Neural cell (in vitro differentiated cells): ENCODE results near the gene SPATA46. TPM values are rescaled to one million over a fixed set of nuclear protein-coding genes. Genes with fewer than 3 reads are reported as not detected.

Experiments
- H2AFZ ChIP-seq: fragments of 200-600, 300-800 bp; sonication (generic), shearing (Covaris generic); 2 replicates; pipeline ENCODE4 v1.6.0; 2014; ENCODE audit warnings: low read depth, mild to moderate bottlenecking, antibody characterized with exemption, low read length, moderate library complexity
- H3F3A ChIP-seq: fragments of 200-600 bp; shearing (Covaris generic); 2 replicates; pipeline ENCODE4 v1.6.1; 2016; ENCODE audit warnings: mild to moderate bottlenecking, moderate library complexity, mixed read lengths, antibody characterized with exemption, low read length; ENCODE audit not compliant: insufficient read depth, poor library complexity, severe bottlenecking
- H3K27ac ChIP-seq: fragments of 200-600, 300-800 bp; sonication (generic), shearing (Covaris generic); 2 replicates; pipeline ENCODE4 v1.5.1; 2014; ENCODE audit warnings: mild to moderate bottlenecking, low read length, moderate library complexity
- H3K27me3 ChIP-seq: fragments of 300-800, 200-600 bp; sonication (generic), shearing (Covaris generic); 2 replicates; pipeline ENCODE4 v1.6.0; 2014; ENCODE audit warnings: mild to moderate bottlenecking, low read depth, low read length, moderate library complexity; ENCODE audit not compliant: insufficient read depth
- H3K36me3 ChIP-seq: fragments of 300-800, 200-600 bp; sonication (generic), shearing (Covaris generic); 2 replicates; pipeline ENCODE4 v1.5.1; 2014; ENCODE audit warnings: mild to moderate bottlenecking, antibody characterized with exemption, low read length, moderate library complexity; ENCODE audit not compliant: insufficient read depth
- H3K4me2 ChIP-seq: fragments of 300-800, 200-600 bp; sonication (generic), shearing (Covaris generic); 2 replicates; pipeline ENCODE4 v1.6.0; 2014; ENCODE audit warnings: mild to moderate bottlenecking, low read length
- H3K4me3 ChIP-seq: fragments of 300-800, 200-600 bp; sonication (generic), shearing (Covaris generic); 2 replicates; pipeline ENCODE4 v1.5.1; 2014; ENCODE audit warnings: mild to moderate bottlenecking, low read length, moderate library complexity
- H3K79me2 ChIP-seq: fragments of 200-600 bp; shearing (Covaris generic); replicated peaks from 2 replicates; pipeline ENCODE4 v1.6.0; 2014; ENCODE audit warnings: mild to moderate bottlenecking, low read length, moderate library complexity; ENCODE audit not compliant: insufficient read depth
- H3K9ac ChIP-seq: fragments of 300-800, 200-600 bp; sonication (generic), shearing (Covaris generic); 2 replicates; pipeline ENCODE4 v1.6.1; 2016; ENCODE audit warnings: mild to moderate bottlenecking, low read length, mixed read lengths
- H3K9me2 ChIP-seq: fragments of 200-600 bp; shearing (Covaris generic); 2 replicates; pipeline ENCODE4 v1.6.1; 2016; ENCODE audit warnings: mild to moderate bottlenecking, low read length, mixed read lengths; ENCODE audit not compliant: insufficient read depth
- H3K9me3 ChIP-seq: fragments of 200-600, 300-800 bp; sonication (generic), shearing (Covaris generic); 2 replicates; pipeline ENCODE4 v1.6.1; 2016; ENCODE audit warnings: mild to moderate bottlenecking, mixed run types, low read length, moderate library complexity, mixed read lengths
- H4K20me1 ChIP-seq: fragments of 200-600 bp; shearing (Covaris generic); 2 replicates; pipeline ENCODE4 v1.6.1; 2016; ENCODE audit warnings: mild to moderate bottlenecking, mixed run types; ENCODE audit not compliant: insufficient read depth
- CTCF ChIP-seq: fragments of 450-650 bp; IDR thresholded peaks from 2 replicates; pipeline ENCODE4 v1.5.1; 2014; ENCODE audit warnings: antibody characterized with exemption, mild to moderate bottlenecking, moderate library complexity; ENCODE audit not compliant: poor library complexity, severe bottlenecking
- EP300 ChIP-seq: fragments of 450-650 bp; conservative IDR thresholded peaks from 2 replicates; pipeline ENCODE4 v1.6.1; 2014; ENCODE audit warnings: antibody characterized with exemption, mild to moderate bottlenecking, moderate library complexity; ENCODE audit not compliant: poor library complexity, severe bottlenecking
- EZH2 ChIP-seq: fragments of 200-600, 300-800 bp; shearing (Covaris generic), sonication (generic); IDR thresholded peaks from 2 replicates; pipeline ENCODE4 v1.6.1; 2014; ENCODE audit warnings: antibody characterized with exemption, low read length, borderline replicate concordance, mild to moderate bottlenecking; ENCODE audit not compliant: insufficient read depth, poor library complexity, severe bottlenecking
- MXI1 ChIP-seq: fragments of 450-650 bp; conservative IDR thresholded peaks from 2 replicates; pipeline ENCODE4 v1.6.1; 2014; ENCODE audit warnings: antibody characterized with exemption, mild to moderate bottlenecking; ENCODE audit not compliant: poor library complexity, severe bottlenecking
- POLR2AphosphoS5 ChIP-seq: IDR thresholded peaks from 2 replicates; pipeline ENCODE4 v1.6.1; 2012
- RAD21 ChIP-seq: fragments of 450-650 bp; conservative IDR thresholded peaks from 2 replicates; pipeline ENCODE4 v1.6.1; 2014; ENCODE audit warnings: antibody characterized with exemption, mild to moderate bottlenecking, moderate library complexity
- REST ChIP-seq: IDR thresholded peaks from 2 replicates; pipeline ENCODE4 v1.6.1; 2012; ENCODE audit warnings: borderline replicate concordance
- SMC3 ChIP-seq: fragments of 450-650 bp; conservative IDR thresholded peaks from 2 replicates; pipeline ENCODE4 v1.6.1; 2014; ENCODE audit warnings: antibody characterized with exemption, mild to moderate bottlenecking, moderate library complexity; ENCODE audit not compliant: poor library complexity
- TAF1 ChIP-seq: IDR thresholded peaks from 2 replicates; pipeline ENCODE4 v1.6.1; 2012; ENCODE audit warnings: low read depth
- polyA minus RNA-seq: library from RNA; depleted of rRNA, polyadenylated mRNA; stranded (reverse); fragments of >200 nt; gene quantifications from 2 replicates; pipeline ENCODE4 v1.2.3, GENCODE V29; 2014
- polyA plus RNA-seq: library from polyadenylated mRNA; depleted of rRNA; stranded (reverse); fragments of >200 nt; gene quantifications from 2 replicates; pipeline ENCODE4 v1.2.3, GENCODE V29; 2014

SPATA46 gene
- polyA plus RNA-seq, result not detected in 2 replicates
- not detected in 2 replicates for polyA minus RNA-seq

- no peak within 1 kb of the TSS for H3K4me2 ChIP-seq
- no peak within 1 kb of the TSS for H3K4me3 ChIP-seq
- no peaks in the 10 kb centered on the region for H3K36me3 ChIP-seq
- H3F3A ChIP-seq, result no peaks in the 10 kb centered on the region
- TF ChIP-seq REST, result no peak
- no peak for TF ChIP-seq POLR2AphosphoS5
- TF ChIP-seq TAF1, result no peak
- no peak within 1 kb of the TSS for H3K27ac ChIP-seq
- H3K9me2 ChIP-seq, result no peaks in the 10 kb centered on the region
- H3K9me3 ChIP-seq, result no peaks in the 10 kb centered on the region
- no peak within 1 kb of the TSS for H2AFZ ChIP-seq
- no peaks in the 10 kb centered on the region for H3K27me3 ChIP-seq
- no peak within 1 kb of the TSS for H3K9ac ChIP-seq
- H3K79me2 ChIP-seq, result no peaks in the 10 kb centered on the region
- H4K20me1 ChIP-seq, result no peaks in the 10 kb centered on the region
Measured at GRCh38 chr1:162376691-162377090, at the start of gene SPATA46. Gene SPATA46, minus strand, starts transcription at chr1:162376854. Its CDS starts 64 bp downstream, at chr1:162376790.

GRCh38 chr1:162422662-162423375 is 46.2 kb upstream of the SPATA46 start:
- Histone ChIP-seq H4K20me1 (no peaks in the 10 kb centered on the region), H2AFZ (no peak overlapping the region), H3K9ac (no peak overlapping the region), H3K36me3 (no peaks in the 10 kb centered on the region), H3K4me2 (no peak overlapping the region), H3K4me3 (no peak overlapping the region), H3K79me2 (no peaks in the 10 kb centered on the region), H3K9me2 (no peaks in the 10 kb centered on the region), H3K27ac (no peak overlapping the region), H3K9me3 (no peaks in the 10 kb centered on the region), H3F3A (no peaks in the 10 kb centered on the region), H3K27me3 (no peaks in the 10 kb centered on the region)
- TF ChIP-seq RAD21 (no peak), POLR2AphosphoS5 (no peak), SMC3 (no peak), EZH2 (no peak), EP300 (no peak), MXI1 (no peak), CTCF (no peak), TAF1 (no peak), REST (no peak)
